ENCODE measurements around the gene ZNF280C. TPM values are rescaled to one million over a fixed set of nuclear protein-coding genes. Genes with fewer than 3 reads are reported as not detected.

ZNF280C gene
- total RNA-seq, 1 donor from 2014 or later = 1.1 TPM

Other genes with a start within 250 kb of the ZNF280C start
- 1.4 TPM for gene ELF4, start 158.4 kb downstream of the ZNF280C start, total RNA-seq
- gene AIFM1, start 103.1 kb downstream of the ZNF280C start, total RNA-seq = 89.5 TPM
- 0.15 TPM for gene RAB33A, start 96.9 kb downstream of the ZNF280C start, total RNA-seq
- gene SLC25A14, start 71.0 kb upstream of the ZNF280C start, total RNA-seq = 2.3 TPM
- gene GPR119, start 116.8 kb upstream of the ZNF280C start, total RNA-seq = not detected
- gene RBMX2, start 133.1 kb upstream of the ZNF280C start, total RNA-seq = 5.7 TPM

All from left lobe of liver (tissue), 1 donor.